Measurements from ENCODE around the gene C1QTNF4. TPM values are rescaled to one million over a fixed set of nuclear protein-coding genes. Genes with fewer than 3 reads are reported as not detected.
A peak's percentile ranks its signal among the peaks of the same experiment; 100 is the strongest.

C1QTNF4 gene
- total and polyA plus RNA-seq, 2 of the 13 experiments (the other 11 are each of a cell fraction or from before 2014, with no cell fraction given), result not detected

DNA sequence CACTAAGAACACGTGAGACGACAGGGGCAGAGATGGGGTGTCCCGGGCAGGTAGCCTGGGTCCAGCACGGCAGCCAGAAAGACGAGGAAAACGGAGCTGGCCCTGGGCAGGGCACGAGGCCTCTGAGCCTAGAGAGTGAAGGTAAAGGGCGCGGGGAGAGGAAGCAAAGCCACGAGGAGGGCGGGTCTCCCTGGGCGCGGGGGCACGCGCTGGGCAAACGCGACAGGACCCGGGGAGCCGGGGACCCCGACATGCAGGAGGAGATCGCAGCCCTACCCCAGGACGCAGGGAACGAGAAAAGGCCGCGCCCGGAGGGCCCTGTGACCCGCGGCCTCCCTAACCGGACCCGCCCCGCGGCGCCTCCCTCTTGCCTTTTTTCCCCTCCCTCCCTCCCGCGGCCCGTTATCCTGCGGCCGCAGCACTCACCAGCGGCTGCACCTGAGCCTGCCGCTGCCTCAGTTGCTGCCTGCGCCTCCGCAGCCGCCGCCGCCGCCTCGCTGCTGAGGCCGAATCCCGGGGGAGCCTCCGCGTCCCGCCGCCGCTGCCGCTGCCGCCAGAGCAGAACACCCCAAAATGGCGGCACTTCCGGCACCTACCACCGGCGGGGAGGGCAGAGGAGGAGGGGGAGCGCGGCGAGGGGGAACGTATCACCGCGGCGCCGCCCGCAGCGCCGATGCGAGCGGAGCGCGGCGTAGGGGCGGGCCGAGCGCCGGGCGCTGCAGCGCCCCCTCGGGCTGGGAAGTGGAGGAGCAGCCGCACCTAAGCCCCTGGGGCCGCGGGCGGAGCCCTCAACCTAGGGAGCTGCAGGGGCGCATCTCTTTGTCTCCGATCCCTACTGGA lies 41.4 kb downstream of the C1QTNF4 start, which contains the start of gene CELF1 (continued):
- TF ChIP-seq, protein P1, sequence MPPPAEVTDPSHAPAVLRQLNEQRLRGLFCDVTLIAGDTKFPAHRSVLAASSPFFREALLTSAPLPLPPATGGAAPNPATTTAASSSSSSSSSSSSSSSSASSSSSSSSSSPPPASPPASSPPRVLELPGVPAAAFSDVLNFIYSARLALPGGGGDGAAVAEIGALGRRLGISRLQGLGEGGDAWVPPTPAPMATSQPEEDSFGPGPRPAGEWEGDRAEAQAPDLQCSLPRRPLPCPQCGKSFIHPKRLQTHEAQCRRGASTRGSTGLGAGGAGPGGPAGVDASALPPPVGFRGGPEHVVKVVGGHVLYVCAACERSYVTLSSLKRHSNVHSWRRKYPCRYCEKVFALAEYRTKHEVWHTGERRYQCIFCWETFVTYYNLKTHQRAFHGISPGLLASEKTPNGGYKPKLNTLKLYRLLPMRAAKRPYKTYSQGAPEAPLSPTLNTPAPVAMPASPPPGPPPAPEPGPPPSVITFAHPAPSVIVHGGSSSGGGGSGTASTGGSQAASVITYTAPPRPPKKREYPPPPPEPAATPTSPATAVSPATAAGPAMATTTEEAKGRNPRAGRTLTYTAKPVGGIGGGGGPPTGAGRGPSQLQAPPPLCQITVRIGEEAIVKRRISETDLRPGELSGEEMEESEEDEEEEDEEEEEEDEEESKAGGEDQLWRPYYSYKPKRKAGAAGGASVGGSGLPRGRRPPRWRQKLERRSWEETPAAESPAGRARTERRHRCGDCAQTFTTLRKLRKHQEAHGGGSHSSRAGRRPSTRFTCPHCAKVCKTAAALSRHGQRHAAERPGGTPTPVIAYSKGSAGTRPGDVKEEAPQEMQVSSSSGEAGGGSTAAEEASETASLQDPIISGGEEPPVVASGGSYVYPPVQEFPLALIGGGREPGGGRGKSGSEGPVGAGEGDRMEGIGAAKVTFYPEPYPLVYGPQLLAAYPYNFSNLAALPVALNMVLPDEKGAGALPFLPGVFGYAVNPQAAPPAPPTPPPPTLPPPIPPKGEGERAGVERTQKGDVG (CRISPR knock-in tag; IDR thresholded peaks at IDR 0.05; ENCODE audit: borderline replicate concordance), result no peak
- TF ChIP-seq, protein P2, sequence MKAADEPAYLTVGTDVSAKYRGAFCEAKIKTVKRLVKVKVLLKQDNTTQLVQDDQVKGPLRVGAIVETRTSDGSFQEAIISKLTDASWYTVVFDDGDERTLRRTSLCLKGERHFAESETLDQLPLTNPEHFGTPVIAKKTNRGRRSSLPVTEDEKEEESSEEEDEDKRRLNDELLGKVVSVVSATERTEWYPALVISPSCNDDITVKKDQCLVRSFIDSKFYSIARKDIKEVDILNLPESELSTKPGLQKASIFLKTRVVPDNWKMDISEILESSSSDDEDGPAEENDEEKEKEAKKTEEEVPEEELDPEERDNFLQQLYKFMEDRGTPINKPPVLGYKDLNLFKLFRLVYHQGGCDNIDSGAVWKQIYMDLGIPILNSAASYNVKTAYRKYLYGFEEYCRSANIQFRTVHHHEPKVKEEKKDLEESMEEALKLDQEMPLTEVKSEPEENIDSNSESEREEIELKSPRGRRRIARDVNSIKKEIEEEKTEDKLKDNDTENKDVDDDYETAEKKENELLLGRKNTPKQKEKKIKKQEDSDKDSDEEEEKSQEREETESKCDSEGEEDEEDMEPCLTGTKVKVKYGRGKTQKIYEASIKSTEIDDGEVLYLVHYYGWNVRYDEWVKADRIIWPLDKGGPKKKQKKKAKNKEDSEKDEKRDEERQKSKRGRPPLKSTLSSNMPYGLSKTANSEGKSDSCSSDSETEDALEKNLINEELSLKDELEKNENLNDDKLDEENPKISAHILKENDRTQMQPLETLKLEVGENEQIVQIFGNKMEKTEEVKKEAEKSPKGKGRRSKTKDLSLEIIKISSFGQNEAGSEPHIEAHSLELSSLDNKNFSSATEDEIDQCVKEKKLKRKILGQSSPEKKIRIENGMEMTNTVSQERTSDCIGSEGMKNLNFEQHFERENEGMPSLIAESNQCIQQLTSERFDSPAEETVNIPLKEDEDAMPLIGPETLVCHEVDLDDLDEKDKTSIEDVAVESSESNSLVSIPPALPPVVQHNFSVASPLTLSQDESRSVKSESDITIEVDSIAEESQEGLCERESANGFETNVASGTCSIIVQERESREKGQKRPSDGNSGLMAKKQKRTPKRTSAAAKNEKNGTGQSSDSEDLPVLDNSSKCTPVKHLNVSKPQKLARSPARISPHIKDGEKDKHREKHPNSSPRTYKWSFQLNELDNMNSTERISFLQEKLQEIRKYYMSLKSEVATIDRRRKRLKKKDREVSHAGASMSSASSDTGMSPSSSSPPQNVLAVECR (CRISPR knock-in tag; IDR thresholded peaks at IDR 0.05; ENCODE audit: borderline replicate concordance), result peak; percentile 90
- peak; percentile 71; the same call in 1 of the 2 replicates for TF ChIP-seq ZNF225 (CRISPR knock-in tag; IDR thresholded peaks at IDR 0.05)
- TF ChIP-seq SOX6 (IDR thresholded peaks at IDR 0.05), result no peak
- no peak for TF ChIP-seq SOX6 (CRISPR knock-in tag; IDR thresholded peaks at IDR 0.05)
- TF ChIP-seq HOXD1 (CRISPR knock-in tag; IDR thresholded peaks at IDR 0.05), result no peak
- no peak for TF ChIP-seq ZNF660 (CRISPR knock-in tag; IDR thresholded peaks at IDR 0.05; ENCODE audit: borderline replicate concordance, low read depth)
- TF ChIP-seq SMAD1 (CRISPR knock-in tag; IDR thresholded peaks at IDR 0.05; ENCODE audit: borderline replicate concordance, low read depth), result no peak
- TF ChIP-seq, protein P3, sequence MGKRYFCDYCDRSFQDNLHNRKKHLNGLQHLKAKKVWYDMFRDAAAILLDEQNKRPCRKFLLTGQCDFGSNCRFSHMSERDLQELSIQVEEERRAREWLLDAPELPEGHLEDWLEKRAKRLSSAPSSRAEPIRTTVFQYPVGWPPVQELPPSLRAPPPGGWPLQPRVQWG (CRISPR knock-in tag; IDR thresholded peaks at IDR 0.05; ENCODE audit: borderline replicate concordance, low read depth), result no peak
- TF ChIP-seq ZNF543 (CRISPR knock-in tag; IDR thresholded peaks at IDR 0.05), result 0 out of 2 replicates have a peak, but pooled peaks have one; percentile 35
- no peak for TF ChIP-seq SOX13 (IDR thresholded peaks at IDR 0.05)
- no peak for TF ChIP-seq SOX13 (CRISPR knock-in tag; conservative IDR thresholded peaks at IDR 0.05 in 1 of 2, IDR thresholded peaks at IDR 0.05 in 1 of 2)
- TF ChIP-seq ZNF34 (CRISPR knock-in tag; IDR thresholded peaks at IDR 0.05; ENCODE audit: borderline replicate concordance), result no peak
- no peak for TF ChIP-seq SIX1 (CRISPR knock-in tag; IDR thresholded peaks at IDR 0.05; ENCODE audit: borderline replicate concordance)
- TF ChIP-seq ETV6 (CRISPR knock-in tag; conservative IDR thresholded peaks at IDR 0.05), result no peak
- no peak for TF ChIP-seq ZNF703 (CRISPR knock-in tag; IDR thresholded peaks at IDR 0.05; ENCODE audit: borderline replicate concordance)
- TF ChIP-seq RNF2 (conservative IDR thresholded peaks at IDR 0.05; ENCODE audit: low read depth), result no peak
- TF ChIP-seq ZNF83 (CRISPR knock-in tag; IDR thresholded peaks at IDR 0.05; ENCODE audit: borderline replicate concordance), result no peak
- peak; percentile 66; the same call in 1 of the 2 replicates for TF ChIP-seq ZNF331 (CRISPR knock-in tag; IDR thresholded peaks at IDR 0.05)
- TF ChIP-seq ZNF329 (CRISPR knock-in tag; IDR thresholded peaks at IDR 0.05; ENCODE audit: low read depth), result peak; percentile 14; the same call in 1 of the 2 replicates
- peak; percentile 99 for TF ChIP-seq HOXA3 (CRISPR knock-in tag; IDR thresholded peaks at IDR 0.05)
- TF ChIP-seq U2AF2 (IDR thresholded peaks at IDR 0.05; ENCODE audit: low read depth, low read length), result no peak
